ENCODE data around the gene PIK3C2B.

Gene PIK3C2B

GRCh38 chr1:204499511-204500468, 5.2 kb upstream of the PIK3C2B start:
- TF ChIP-seq, protein P1, sequence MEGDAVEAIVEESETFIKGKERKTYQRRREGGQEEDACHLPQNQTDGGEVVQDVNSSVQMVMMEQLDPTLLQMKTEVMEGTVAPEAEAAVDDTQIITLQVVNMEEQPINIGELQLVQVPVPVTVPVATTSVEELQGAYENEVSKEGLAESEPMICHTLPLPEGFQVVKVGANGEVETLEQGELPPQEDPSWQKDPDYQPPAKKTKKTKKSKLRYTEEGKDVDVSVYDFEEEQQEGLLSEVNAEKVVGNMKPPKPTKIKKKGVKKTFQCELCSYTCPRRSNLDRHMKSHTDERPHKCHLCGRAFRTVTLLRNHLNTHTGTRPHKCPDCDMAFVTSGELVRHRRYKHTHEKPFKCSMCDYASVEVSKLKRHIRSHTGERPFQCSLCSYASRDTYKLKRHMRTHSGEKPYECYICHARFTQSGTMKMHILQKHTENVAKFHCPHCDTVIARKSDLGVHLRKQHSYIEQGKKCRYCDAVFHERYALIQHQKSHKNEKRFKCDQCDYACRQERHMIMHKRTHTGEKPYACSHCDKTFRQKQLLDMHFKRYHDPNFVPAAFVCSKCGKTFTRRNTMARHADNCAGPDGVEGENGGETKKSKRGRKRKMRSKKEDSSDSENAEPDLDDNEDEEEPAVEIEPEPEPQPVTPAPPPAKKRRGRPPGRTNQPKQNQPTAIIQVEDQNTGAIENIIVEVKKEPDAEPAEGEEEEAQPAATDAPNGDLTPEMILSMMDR (IDR thresholded peaks at IDR 0.05; ENCODE audit: low read depth, low read length) = no peak
- no peak for DNase-seq (ENCODE audit: low read depth, low spot score)
- in situ Hi-C loops (cut with HindIII; ENCODE audit: low sequenced_read_pairs) = no loop called here

DNA sequence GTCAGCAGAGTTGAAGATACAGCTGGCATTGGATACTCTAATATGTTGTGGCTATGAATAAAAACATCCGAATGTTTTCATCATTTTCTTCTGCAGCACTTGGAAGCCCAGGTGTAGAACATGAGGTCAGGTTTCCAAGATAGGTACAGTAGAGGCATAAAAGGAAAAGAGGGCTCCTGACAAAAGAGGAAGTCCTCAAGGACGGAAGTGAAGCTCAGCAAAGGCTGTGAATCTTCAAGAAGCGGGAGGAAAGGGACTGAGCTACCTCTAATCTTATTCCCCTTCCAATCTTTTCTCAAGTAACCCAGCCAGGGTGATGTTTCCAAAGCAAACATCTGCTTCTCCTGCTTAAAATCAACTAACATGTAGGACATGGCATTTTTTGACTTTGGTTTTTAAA, 4.4 kb upstream of the PIK3C2B start:
- TF ChIP-seq, protein P1 (IDR thresholded peaks at IDR 0.05; ENCODE audit: low read depth, low read length) = no peak
- no peak for DNase-seq (ENCODE audit: low read depth, low spot score)
- in situ Hi-C loops (cut with HindIII; ENCODE audit: low sequenced_read_pairs) = no loop called here
- no peak overlapping the region for H3K4me3 ChIP-seq (ENCODE audit: low read depth, low read length)

More at GRCh38 chr1:204499511-204500468, 5.2 kb upstream of the PIK3C2B start:
- no peak overlapping the region for H3K4me3 ChIP-seq (ENCODE audit: low read depth, low read length)

GRCh38 chr1:204495777-204496176, 1.2 kb upstream of the PIK3C2B start:
- TF ChIP-seq, protein P1 (IDR thresholded peaks at IDR 0.05; ENCODE audit: low read depth, low read length) = no peak

GRCh38 chr1:204495078-204495753, 611 bp upstream of the PIK3C2B start:
- TF ChIP-seq, protein P1 (IDR thresholded peaks at IDR 0.05; ENCODE audit: low read depth, low read length) = no peak
- in situ Hi-C loops (cut with HindIII; ENCODE audit: low sequenced_read_pairs) = no loop called here
- peak overlapping the region; percentile 57 for H3K4me3 ChIP-seq (ENCODE audit: low read depth, low read length)
- no peak for DNase-seq (ENCODE audit: low read depth, low spot score)

More at GRCh38 chr1:204495777-204496176, 1.2 kb upstream of the PIK3C2B start:
- H3K4me3 ChIP-seq (ENCODE audit: low read depth, low read length) = no peak overlapping the region
- no peak for DNase-seq (ENCODE audit: low read depth, low spot score)
- in situ Hi-C loops (cut with HindIII; ENCODE audit: low sequenced_read_pairs) = no loop called here

GRCh38 chr1:204493984-204494280, 673 bp downstream of the PIK3C2B start:
- peak overlapping the region; percentile 57 for H3K4me3 ChIP-seq (ENCODE audit: low read depth, low read length)
- no peak for DNase-seq (ENCODE audit: low read depth, low spot score)
- in situ Hi-C loops (cut with HindIII; ENCODE audit: low sequenced_read_pairs) = no loop called here
- TF ChIP-seq, protein P1 (IDR thresholded peaks at IDR 0.05; ENCODE audit: low read depth, low read length) = no peak

- DNase-seq (ENCODE audit: low read depth, low spot score) = peak; percentile 65
- TF ChIP-seq, protein P1 (IDR thresholded peaks at IDR 0.05; ENCODE audit: low read depth, low read length) = no peak
- in situ Hi-C loops (cut with HindIII; ENCODE audit: low sequenced_read_pairs) = no loop called here
- H3K4me3 ChIP-seq (ENCODE audit: low read depth, low read length) = peak overlapping the region; percentile 57
Measured at GRCh38 chr1:204493145-204493983, 1.2 kb downstream of the PIK3C2B start.
